Gastroesophageal sphincter (tissue), 4 donors: ENCODE measurements around the gene MYMX. TPM values are rescaled to one million over a fixed set of nuclear protein-coding genes. Genes with fewer than 3 reads are reported as not detected.

Experiments
- ATAC-seq: fragments of 150-250 bp; one replicate; pipeline ENCODE4 v1.9.1; 2016; ENCODE audit warnings: mild to moderate bottlenecking, moderate library complexity
- H3K27ac ChIP-seq, 4 donors: fragments of 200-600 bp; sonication (generic) in 3 of 4; 1 replicate in 3 of 4; 2 replicates in 1 of 4; pipeline ENCODE4 v1.5.1; 2016 to 2019
- H3K27me3 ChIP-seq: fragments of 200-600 bp; sonication (generic); one replicate; pipeline ENCODE4 v1.5.1; 2019
- H3K36me3 ChIP-seq, 2 donors: fragments of 200-600 bp; sonication (generic); one replicate each; pipeline ENCODE4 v1.5.1; 2019; ENCODE audit warnings: control low read depth in 1 of 2
- H3K4me1 ChIP-seq, 3 donors: fragments of 200-600 bp; sonication (generic); 1 replicate in 2 of 3; 2 replicates in 1 of 3; pipeline ENCODE4 v1.5.1; 2016 to 2019; ENCODE audit warnings: control low read depth in 2 of 3
- H3K4me3 ChIP-seq, 2 donors: fragments of 200-600 bp; sonication (generic); one replicate each; pipeline ENCODE4 v1.5.1; 2019; ENCODE audit warnings: mild to moderate bottlenecking in 1 of 2, moderate library complexity in 1 of 2
- H3K9me3 ChIP-seq, 3 donors: fragments of 200-600 bp; sonication (generic); one replicate each; pipeline ENCODE4 v1.5.1; 2017 to 2019; ENCODE audit warnings: control low read depth in 2 of 3
- EP300 ChIP-seq: sonication (generic); formaldehyde crosslinking; IDR thresholded peaks from one replicate; pipeline ENCODE4 v1.6.1; 2017; ENCODE audit warnings: antibody characterized with exemption, mild to moderate bottlenecking
- POLR2A ChIP-seq, 2 donors: fragments of 450-650 bp; IDR thresholded peaks; one replicate each; pipeline ENCODE4 v1.6.1; 2017; ENCODE audit warnings: antibody characterized with exemption in 2 of 2, mild to moderate bottlenecking in 2 of 2, moderate library complexity in 1 of 2
- POLR2AphosphoS5 ChIP-seq: sonication (generic); formaldehyde crosslinking; IDR thresholded peaks from one replicate; pipeline ENCODE4 v1.6.1; 2017; ENCODE audit warnings: antibody characterized with exemption
- WGBS, 2 donors: methylation state at CpG; one replicate each; pipeline ENCODE4 v1.1.5; 2018; ENCODE audit warnings: low coverage in 1 of 2; 5-methylcytosine and 5-hydroxymethylcytosine counted together
- total RNA-seq, 4 donors: library from RNA; depleted of rRNA; stranded (reverse); fragments of >200 nt; gene quantifications; one replicate each; pipeline ENCODE4 v1.1.0, GENCODE V29; 2016
- TF ChIP-seq, protein P1 (sequence below), 4 experiments: fragments of 200-600 bp in 2 of 4; fragments of 450-650 bp in 2 of 4; sonication (generic) in 1 of 4; IDR thresholded peaks; one replicate each; pipeline ENCODE4 v1.5.1; 2017 to 2019; ENCODE audit warnings: antibody characterized with exemption in 4 of 4, mild to moderate bottlenecking in 2 of 4, moderate library complexity in 2 of 4

MYMX gene
- total RNA-seq, 4 donors from 2014 or later: 1.4 TPM; not detected in 3

DNA sequence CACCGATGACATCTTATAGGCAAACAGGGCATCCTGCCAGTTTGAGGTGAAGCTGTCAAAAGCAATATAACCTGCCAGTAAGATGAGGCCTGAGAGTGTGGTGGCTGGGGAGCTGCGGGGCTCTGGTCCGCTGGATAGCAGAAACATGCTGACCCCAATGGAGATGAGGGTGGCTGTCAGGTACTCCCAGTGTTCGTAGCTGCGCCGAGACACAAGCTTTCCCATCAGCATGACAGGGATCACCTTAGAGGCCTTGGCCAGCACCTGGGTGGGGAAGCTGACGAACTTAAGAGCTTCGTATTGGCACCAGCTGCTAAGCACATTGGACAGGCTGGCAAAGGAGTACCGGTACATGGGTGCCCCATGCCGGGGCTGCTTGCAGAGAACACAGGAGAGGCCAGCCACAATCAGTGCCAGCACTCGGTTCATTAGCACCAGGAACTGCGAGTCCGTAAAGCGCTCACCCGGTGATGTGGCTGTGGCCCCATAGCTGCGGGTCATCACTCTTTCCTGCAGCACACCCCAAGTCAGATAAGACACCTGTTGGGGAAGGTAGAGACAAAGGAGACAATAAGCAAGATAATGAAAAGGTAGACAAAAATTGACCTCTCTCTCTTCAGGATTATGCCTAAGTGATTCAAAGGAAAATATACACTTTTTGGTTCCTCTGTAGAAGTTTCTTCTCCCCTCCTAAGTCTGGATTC is 38.5 kb downstream of the MYMX start:
- 14 to 52% methylated on average over 1 to 4 of the region's 16 CpGs for WGBS, 2 donors
- H3K27ac ChIP-seq: peak overlapping the region in 2 of 4 donors; percentile 11 to 92
- ATAC-seq: no peak
- peaks cover 0 to 72% (median 12%) of the 10 kb centered on the region in 3 donors for H3K4me1 ChIP-seq
- TF ChIP-seq, protein P1, sequence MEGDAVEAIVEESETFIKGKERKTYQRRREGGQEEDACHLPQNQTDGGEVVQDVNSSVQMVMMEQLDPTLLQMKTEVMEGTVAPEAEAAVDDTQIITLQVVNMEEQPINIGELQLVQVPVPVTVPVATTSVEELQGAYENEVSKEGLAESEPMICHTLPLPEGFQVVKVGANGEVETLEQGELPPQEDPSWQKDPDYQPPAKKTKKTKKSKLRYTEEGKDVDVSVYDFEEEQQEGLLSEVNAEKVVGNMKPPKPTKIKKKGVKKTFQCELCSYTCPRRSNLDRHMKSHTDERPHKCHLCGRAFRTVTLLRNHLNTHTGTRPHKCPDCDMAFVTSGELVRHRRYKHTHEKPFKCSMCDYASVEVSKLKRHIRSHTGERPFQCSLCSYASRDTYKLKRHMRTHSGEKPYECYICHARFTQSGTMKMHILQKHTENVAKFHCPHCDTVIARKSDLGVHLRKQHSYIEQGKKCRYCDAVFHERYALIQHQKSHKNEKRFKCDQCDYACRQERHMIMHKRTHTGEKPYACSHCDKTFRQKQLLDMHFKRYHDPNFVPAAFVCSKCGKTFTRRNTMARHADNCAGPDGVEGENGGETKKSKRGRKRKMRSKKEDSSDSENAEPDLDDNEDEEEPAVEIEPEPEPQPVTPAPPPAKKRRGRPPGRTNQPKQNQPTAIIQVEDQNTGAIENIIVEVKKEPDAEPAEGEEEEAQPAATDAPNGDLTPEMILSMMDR (IDR thresholded peaks at IDR 0.05): no peak
- TF ChIP-seq POLR2A (IDR thresholded peaks at IDR 0.05): no peak
- TF ChIP-seq EP300: no peak
- peak; percentile 51 for TF ChIP-seq POLR2AphosphoS5
- peaks cover 0 to 77% of the 10 kb centered on the region in 2 donors for H3K36me3 ChIP-seq
- no peaks in the 10 kb centered on the region for H3K27me3 ChIP-seq
- H3K4me3 ChIP-seq: no peak overlapping the region
- no peaks in the 10 kb centered on the region for H3K9me3 ChIP-seq

GRCh38 chr6:44255871-44256774 is 39.4 kb downstream of the MYMX start:
- H3K27me3 ChIP-seq: no peaks in the 10 kb centered on the region
- peak overlapping the region in 3 of 4 donors; percentile 87 to 94 (median 92) for H3K27ac ChIP-seq
- peaks cover 0 to 69% of the 10 kb centered on the region in 2 donors for H3K36me3 ChIP-seq
- H3K9me3 ChIP-seq: no peaks in the 10 kb centered on the region
- WGBS, 2 donors: 16 to 23% methylated on average over 4 to 10 of the region's 15 CpGs
- no peak for ATAC-seq
- peak overlapping the region; percentile 79 to 99 for H3K4me3 ChIP-seq
- TF ChIP-seq, protein P1 (IDR thresholded peaks at IDR 0.05): no peak
- TF ChIP-seq POLR2AphosphoS5: no peak
- TF ChIP-seq POLR2A (IDR thresholded peaks at IDR 0.05): no peak
- TF ChIP-seq EP300: no peak
- peaks cover 0 to 64% (median 12%) of the 10 kb centered on the region in 3 donors for H3K4me1 ChIP-seq

- H3K36me3 ChIP-seq: peaks cover 0 to 69% of the 10 kb centered on the region in 2 donors
- no peak for ATAC-seq
- 0 to 1% methylated on average over 4 to 9 of the region's 12 CpGs for WGBS, 2 donors
- peaks cover 0 to 60% (median 12%) of the 10 kb centered on the region in 3 donors for H3K4me1 ChIP-seq
- TF ChIP-seq EP300 (no peak), POLR2A (IDR thresholded peaks at IDR 0.05) (no peak)
- TF ChIP-seq, protein P1 (IDR thresholded peaks at IDR 0.05): no peak
- no peaks in the 10 kb centered on the region for H3K9me3 ChIP-seq
- no peaks in the 10 kb centered on the region for H3K27me3 ChIP-seq
- H3K27ac ChIP-seq: peak overlapping the region; percentile 63 to 94 (median 90)
- peak overlapping the region; percentile 79 to 99 for H3K4me3 ChIP-seq
These were observed 40.0 kb downstream of the MYMX start for GRCh38 chr6:44256775-44257024.

DNA sequence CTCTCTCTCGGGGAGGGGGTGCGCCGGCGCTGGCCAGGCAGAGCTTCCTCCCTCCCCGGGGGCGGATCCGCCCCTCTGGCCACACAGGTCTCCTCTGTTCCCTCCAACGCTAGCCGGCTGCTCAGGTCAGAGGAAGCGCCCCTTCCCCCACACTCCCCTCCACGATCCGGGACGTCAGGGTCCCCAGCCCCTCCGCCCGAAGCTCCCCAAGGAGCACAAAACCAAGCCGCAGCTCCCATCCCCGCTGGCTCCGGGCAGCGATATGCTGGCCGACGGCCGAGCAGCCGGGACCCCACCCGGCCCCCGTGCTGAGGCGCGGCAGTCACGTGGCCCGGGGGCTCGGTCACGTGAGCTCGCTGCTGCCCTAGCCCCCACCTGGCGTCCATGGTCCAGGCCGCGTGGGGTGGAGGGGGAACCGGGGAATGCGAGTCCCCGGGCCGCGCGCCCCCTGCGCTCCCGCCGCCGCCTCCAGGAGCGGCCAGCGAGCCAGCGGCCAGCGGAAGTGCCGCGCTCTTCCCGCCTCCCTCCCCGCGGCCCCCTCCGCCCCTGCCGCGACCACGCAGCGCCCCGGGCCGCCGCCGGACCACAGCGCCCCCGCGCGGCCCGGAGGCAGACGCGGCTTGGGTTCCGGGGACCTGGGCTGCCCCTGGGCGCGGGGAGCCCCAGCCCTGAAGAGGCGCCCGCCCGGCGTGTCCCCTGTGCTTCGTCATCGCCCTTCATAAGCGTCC is 40.5 kb downstream of the MYMX start, which contains the start of gene SLC35B2:
Gene SLC35B2 (minus strand): TSS at position 504 of the 728 bp plus-strand sequence. CDS start 118 bp downstream, at position 386.
- TF ChIP-seq, protein P1 (IDR thresholded peaks at IDR 0.05): peak in 3 of 4 experiments; percentile 81 to 85 (median 84)
- TF ChIP-seq EP300: no peak
- peak; percentile 50 for TF ChIP-seq POLR2AphosphoS5
- TF ChIP-seq POLR2A (IDR thresholded peaks at IDR 0.05): peak; percentile 83 to 84
- H3K4me1 ChIP-seq: peaks cover 0 to 60% (median 13%) of the 10 kb centered on the region in 3 donors
- H3K27ac ChIP-seq: peak within 1 kb of the TSS; percentile 63 to 94 (median 90)
- H3K27me3 ChIP-seq: no peaks in the 10 kb centered on the region
- peak; percentile 91 for ATAC-seq
- H3K4me3 ChIP-seq: peak within 1 kb of the TSS; percentile 79 to 99
- H3K36me3 ChIP-seq: peaks cover 0 to 64% of the 10 kb centered on the region in 2 donors
- WGBS, 2 donors: 0% methylated on average over 4 of the region's 80 CpGs; no CpG with 5 or more reads in 1 of the 2 donors
- no peaks in the 10 kb centered on the region for H3K9me3 ChIP-seq
